NCI-H748 (cell line): Measurements from ENCODE around the gene STAP2.
A peak's percentile ranks its signal among the peaks of the same experiment; 100 is the strongest.
"Not testable (repeated sequence)": the region's sequence is repeated elsewhere in the genome, so short reads cannot be mapped to it uniquely, and the experiment has no call there.

ENCODE experiments used
- DNase-seq: peaks from one replicate; lab custom pipeline; 2025; ENCODE audit not compliant: unreplicated experiment; lab: John Stamatoyannopoulos, UW

The STAP2 gene

GRCh38 chr19:4358709-4359626 lies 20.3 kb upstream of the STAP2 start:
- DNase-seq = no peak

GRCh38 chr19:4357921-4358326 lies 19.3 kb upstream of the STAP2 start:
- no peak for DNase-seq

- DNase-seq = no peak
Measured at GRCh38 chr19:4357095-4357797, 18.6 kb upstream of the STAP2 start.

GRCh38 chr19:4354897-4355296 lies 16.3 kb upstream of the STAP2 start:
- no peak for DNase-seq

GRCh38 chr19:4354282-4354681 lies 15.7 kb upstream of the STAP2 start:
- DNase-seq = no peak

GRCh38 chr19:4352701-4353121 lies 14.1 kb upstream of the STAP2 start:
- peak; percentile 25 for DNase-seq

- DNase-seq = no peak
Measured at GRCh38 chr19:4350726-4351125, 12.1 kb upstream of the STAP2 start.

GRCh38 chr19:4350111-4350510 lies 11.5 kb upstream of the STAP2 start:
- DNase-seq = no peak

- not testable (repeated sequence) for DNase-seq
Measured at GRCh38 chr19:4349225-4349624, 10.6 kb upstream of the STAP2 start.

- DNase-seq = no peak
Measured at GRCh38 chr19:4347521-4347920, 8.9 kb upstream of the STAP2 start.

GRCh38 chr19:4346020-4346383 lies 7.4 kb upstream of the STAP2 start:
- DNase-seq = no peak

- DNase-seq = no peak
Measured at GRCh38 chr19:4345342-4346019, 6.9 kb upstream of the STAP2 start.

- peak; percentile 85 for DNase-seq
Measured at GRCh38 chr19:4343370-4344307, 5.0 kb upstream of the STAP2 start, which contains the start of gene MPND. Gene MPND, plus strand, starts transcription at chr19:4343562. Its CDS starts 32 bp downstream, at chr19:4343594.

- peak; percentile 99 for DNase-seq
Measured at GRCh38 chr19:4342615-4343369, 4.2 kb upstream of the STAP2 start.

- no peak for DNase-seq
Measured at GRCh38 chr19:4342314-4342614, 3.6 kb upstream of the STAP2 start.

GRCh38 chr19:4337906-4338440 lies 654 bp downstream of the STAP2 start:
- no peak for DNase-seq

GRCh38 chr19:4334929-4335570 lies 3.6 kb downstream of the STAP2 start:
- no peak for DNase-seq

- no peak for DNase-seq
Measured at GRCh38 chr19:4329858-4330257, 8.8 kb downstream of the STAP2 start.

- DNase-seq = not testable (repeated sequence)
Measured at GRCh38 chr19:4328991-4329681, 9.5 kb downstream of the STAP2 start.
